Stimulated activated CD8-positive, alpha-beta memory T cell treated with anti-CD3 and anti-CD28 coated beads, Interleukin-15, amount 100 ng/mL, for 1 hour (primary cell): ENCODE data around the gene IL18.
"Not testable (repeated sequence)": the region's sequence is repeated elsewhere in the genome, so short reads cannot be mapped to it uniquely, and the experiment has no call there.

Source experiments
- DNase-seq: peaks from one replicate; pipeline ENCODE4 v3.0.0-alpha.2; 2020; ENCODE audit warnings: low read depth

Gene IL18

GRCh38 chr11:112115386-112115785 is 48.5 kb downstream of the IL18 start:
- DNase-seq, result no peak

- no peak for DNase-seq
Measured at GRCh38 chr11:112114460-112114859, 49.4 kb downstream of the IL18 start.

- DNase-seq, result no peak
Measured at GRCh38 chr11:112113539-112114457, 50.1 kb downstream of the IL18 start.

GRCh38 chr11:112106070-112106469 is 57.8 kb downstream of the IL18 start:
- DNase-seq, result no peak

- DNase-seq, result no peak
Measured at GRCh38 chr11:112103446-112103845, 60.4 kb downstream of the IL18 start.

- no peak for DNase-seq
Measured at GRCh38 chr11:112100462-112100861, 63.4 kb downstream of the IL18 start.

- DNase-seq, result no peak
Measured at GRCh38 chr11:112097734-112098528, 66.0 kb downstream of the IL18 start.

- DNase-seq, result no peak
Measured at GRCh38 chr11:112096194-112096593, 67.7 kb downstream of the IL18 start.

GRCh38 chr11:112095302-112095701 is 68.6 kb downstream of the IL18 start:
- not testable (repeated sequence) for DNase-seq
